ENCODE measurements around the gene ERAP2.
"Not testable (repeated sequence)": the region's sequence is repeated elsewhere in the genome, so short reads cannot be mapped to it uniquely, and the experiment has no call there.

- TF ChIP-seq CTCF, POLR2A (IDR thresholded peaks at IDR 0.05): not testable (repeated sequence)
These were observed 54.7 kb downstream of the ERAP2 start for GRCh38 chr5:96931037-96931436.
